T-helper 17 cell (primary cell): ENCODE measurements around the gene SLC34A3. TPM values are rescaled to one million over a fixed set of nuclear protein-coding genes. Genes with fewer than 3 reads are reported as not detected.

ENCODE experiments used
- ATAC-seq: fragments of 150-1000 bp; cut with Tn5 transposase; 2 replicates; pipeline ENCODE4 v1.10.0; 2021; ENCODE audit warnings: mild to moderate bottlenecking, moderate library complexity
- DNase-seq, 3 donors: peaks; one replicate each; pipeline versions ENCODE4 v3.0.0 to v3.0.0-alpha.2; 2020 to 2021
- H3K9me3 ChIP-seq: one replicate; pipeline ENCODE4 v1.7.0; 2013; ENCODE audit warnings: low read length, mild to moderate bottlenecking; ENCODE audit not compliant: control insufficient read depth, poor library complexity, severe bottlenecking
- H3K27ac Mint-ChIP-seq: one replicate; pipeline ENCODE4 v1.8.0; 2022; ENCODE audit warnings: mild to moderate bottlenecking, moderate library complexity, mixed read lengths
- H3K27me3 Mint-ChIP-seq: one replicate; pipeline ENCODE4 v1.8.0; 2022; ENCODE audit warnings: mixed read lengths
- H3K36me3 Mint-ChIP-seq: one replicate; pipeline ENCODE4 v1.8.0; 2022; ENCODE audit warnings: low read depth, mixed read lengths
- H3K4me1 Mint-ChIP-seq: one replicate; pipeline ENCODE4 v1.8.0; 2022; ENCODE audit warnings: mild to moderate bottlenecking, mixed read lengths
- H3K4me3 Mint-ChIP-seq: one replicate; pipeline ENCODE4 v1.8.0; 2022; ENCODE audit warnings: mild to moderate bottlenecking, moderate library complexity, mixed read lengths
- total RNA-seq, 4 donors: library from RNA in 2 of 4; stranded (reverse) in 2 of 4; gene quantifications; one replicate each; pipeline ENCODE4 v1.2.3 and lab custom pipeline; 2022 to 2026

The SLC34A3 gene
- total RNA-seq, 2 donors from 2014 or later = not detected

DNA sequence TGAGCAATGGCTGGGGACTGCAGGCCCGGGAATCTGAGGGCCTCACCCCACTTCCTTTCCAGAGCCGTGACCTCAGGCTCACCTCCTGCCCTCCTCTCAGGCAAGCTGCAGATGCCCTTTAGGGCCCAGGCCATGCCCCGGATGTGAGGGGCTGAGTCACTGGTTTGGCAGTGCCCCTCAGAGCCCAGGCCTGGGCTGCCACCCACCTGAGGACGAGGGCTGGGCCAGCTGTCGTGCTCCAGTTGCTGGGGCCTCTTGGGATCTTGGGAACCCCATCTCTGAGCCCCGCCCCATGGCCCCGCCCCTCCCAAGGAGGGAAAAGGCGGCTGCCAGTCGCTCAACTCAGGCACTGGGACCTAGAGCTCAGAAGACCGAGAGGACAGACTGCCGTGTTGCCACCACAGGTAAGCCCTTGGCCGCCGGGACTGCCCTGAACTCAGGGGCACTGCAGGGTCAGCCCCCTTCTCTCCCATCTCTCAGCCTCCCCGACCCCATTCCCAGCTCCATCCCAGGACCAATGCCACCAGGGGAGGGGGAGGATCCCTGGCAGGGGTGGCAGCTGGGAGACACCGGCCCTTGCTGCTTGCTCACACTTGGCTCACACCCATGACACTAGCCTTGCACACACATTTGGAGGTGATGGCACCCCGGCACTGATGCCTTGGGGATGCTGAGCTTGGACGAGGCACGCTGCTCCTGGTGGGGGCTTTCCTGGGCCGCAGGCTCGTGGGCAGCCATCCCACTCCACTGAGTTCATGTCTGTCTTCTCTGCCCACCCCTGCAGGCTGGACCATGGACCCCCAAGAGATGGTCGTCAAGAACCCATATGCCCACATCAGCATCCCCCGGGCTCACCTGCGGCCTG is 5.6 kb upstream of the SLC34A3 start, which contains the start of gene CYSRT1:
TSS of gene CYSRT1 (plus strand) at position 345 of the 865 bp plus-strand sequence. CDS start at position 793, 448 bp downstream.
- peak within 1 kb of the TSS; percentile 82 for H3K4me3 Mint-ChIP-seq
- DNase-seq = no peak
- H3K27ac Mint-ChIP-seq = peak within 1 kb of the TSS; percentile 16
- peaks cover 2% of the 10 kb centered on the region for H3K36me3 Mint-ChIP-seq
- H3K9me3 ChIP-seq = no peaks in the 10 kb centered on the region
- no peak for ATAC-seq
- peaks cover 6% of the 10 kb centered on the region for H3K4me1 Mint-ChIP-seq
- H3K27me3 Mint-ChIP-seq = peaks cover 6% of the 10 kb centered on the region

DNA sequence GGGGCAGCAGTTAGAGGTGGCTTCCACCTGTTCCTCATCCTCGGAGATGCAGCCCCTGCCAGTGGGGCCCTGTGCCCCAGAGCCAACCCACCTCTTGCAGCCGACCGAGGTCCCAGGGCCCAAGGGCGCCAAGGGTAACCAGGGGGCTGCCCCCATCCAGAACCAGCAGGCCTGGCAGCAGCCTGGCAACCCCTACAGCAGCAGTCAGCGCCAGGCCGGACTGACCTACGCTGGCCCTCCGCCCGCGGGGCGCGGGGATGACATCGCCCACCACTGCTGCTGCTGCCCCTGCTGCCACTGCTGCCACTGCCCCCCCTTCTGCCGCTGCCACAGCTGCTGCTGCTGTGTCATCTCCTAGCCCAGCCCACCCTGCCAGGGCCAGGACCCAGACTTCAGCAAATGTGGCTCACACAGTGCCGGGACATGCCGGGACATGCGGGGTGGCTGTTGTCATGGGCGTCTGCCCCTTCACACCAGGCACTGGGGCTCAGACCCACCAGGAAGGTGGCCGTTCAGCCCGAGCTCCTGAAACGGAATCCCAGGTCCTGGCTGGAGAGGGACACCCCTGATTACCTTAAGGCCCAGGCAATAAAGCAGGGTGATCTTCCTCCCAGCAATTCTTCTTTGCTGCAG is 4.9 kb upstream of the SLC34A3 start:
- ATAC-seq (no peak), DNase-seq (no peak)
- Mint-ChIP-seq H3K27me3 (peaks cover 6% of the 10 kb centered on the region), H3K27ac (no peak overlapping the region), H3K4me3 (no peak overlapping the region), H3K4me1 (peaks cover 6% of the 10 kb centered on the region), H3K36me3 (peaks cover 2% of the 10 kb centered on the region)
- H3K9me3 ChIP-seq = no peaks in the 10 kb centered on the region

DNA sequence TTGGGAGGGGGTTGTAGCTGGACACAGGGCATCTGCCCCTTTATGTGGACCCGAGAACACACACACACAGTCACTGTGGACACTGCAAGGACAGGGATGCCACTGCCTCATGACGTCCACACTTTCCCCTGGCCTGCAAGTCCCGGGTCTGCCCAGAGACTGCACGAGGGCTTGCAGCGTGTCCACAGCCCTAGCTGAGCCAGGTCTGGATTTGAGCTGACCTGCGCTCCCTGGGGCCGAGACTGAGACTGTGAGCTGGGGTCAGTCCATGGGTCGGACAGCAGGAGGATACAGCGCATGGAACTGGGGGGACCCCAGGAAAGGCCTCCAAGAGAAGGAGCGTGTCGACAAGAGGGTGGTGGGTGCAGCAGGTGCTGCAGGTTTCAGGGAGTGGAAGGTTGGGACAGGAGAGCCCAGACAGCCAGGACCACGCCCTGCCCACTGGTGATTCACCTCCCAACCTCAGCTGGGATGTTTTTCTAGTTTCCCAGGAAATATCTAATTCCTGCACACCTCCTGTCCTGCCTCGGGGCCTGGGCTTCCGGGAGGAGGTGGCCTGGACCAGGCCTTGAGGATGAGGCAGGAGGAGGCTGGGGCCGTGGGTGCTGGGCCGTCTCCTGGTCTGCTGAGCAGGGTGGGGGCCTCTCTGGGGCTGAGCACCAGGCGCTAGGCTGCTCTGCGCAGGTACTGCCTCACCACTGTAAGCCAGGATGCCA is 4.2 kb upstream of the SLC34A3 start:
- no peak for DNase-seq
- Mint-ChIP-seq H3K4me3 (no peak overlapping the region), H3K4me1 (peaks cover 6% of the 10 kb centered on the region)

DNA sequence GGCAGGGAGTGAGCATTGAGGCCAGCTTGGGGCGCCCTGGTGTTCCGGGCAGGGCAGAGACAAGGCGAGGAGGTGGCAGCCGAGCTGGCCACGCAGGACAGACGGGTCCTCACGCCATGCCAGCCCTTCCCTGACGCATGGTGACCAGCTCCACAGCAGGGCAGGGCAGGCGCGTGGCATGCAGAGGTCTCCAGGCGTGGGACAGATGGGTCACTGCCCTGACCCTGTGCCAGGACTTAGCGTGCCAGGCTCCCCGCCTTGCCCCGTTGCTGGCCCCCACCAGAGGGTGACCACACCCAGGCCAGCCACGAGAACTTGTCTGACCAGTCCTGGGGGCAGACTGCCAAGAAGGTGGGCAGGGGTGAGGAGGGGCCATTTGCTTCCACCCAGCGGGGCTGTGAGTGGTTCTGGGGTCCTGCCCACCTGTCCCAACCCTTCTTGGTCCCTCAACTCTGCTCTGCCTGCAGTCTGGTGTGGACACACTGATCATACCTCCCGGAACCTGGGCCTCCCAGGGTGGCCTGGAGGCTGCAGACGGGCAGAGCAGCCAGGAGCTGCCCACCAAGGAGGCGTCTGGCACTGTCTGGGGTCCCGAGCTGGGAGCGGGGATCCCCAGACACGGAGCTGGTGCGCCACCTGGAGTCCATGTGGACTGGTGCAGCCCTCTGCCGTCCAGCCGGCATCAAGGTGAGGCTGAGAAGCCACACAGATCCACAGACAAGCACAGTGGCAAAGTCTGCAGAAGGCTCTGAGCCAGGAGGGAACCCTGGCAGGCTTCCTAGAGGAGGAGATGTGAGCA is 3.4 kb upstream of the SLC34A3 start, which contains the start of gene RNF224:
TSS of gene RNF224 (plus strand) at position 449 of the 799 bp plus-strand sequence. CDS start 834 bp downstream, outside the sequence.
- H3K4me3 Mint-ChIP-seq = no peak within 1 kb of the TSS
- H3K36me3 Mint-ChIP-seq = peaks cover 2% of the 10 kb centered on the region
- ATAC-seq (peak; percentile 43), DNase-seq (peak; percentile 67 to 75 (median 70))
- H3K27me3 Mint-ChIP-seq = peaks cover 6% of the 10 kb centered on the region
- H3K4me1 Mint-ChIP-seq = peaks cover 6% of the 10 kb centered on the region
- H3K9me3 ChIP-seq = no peaks in the 10 kb centered on the region
- H3K27ac Mint-ChIP-seq = no peak within 1 kb of the TSS

More for the DNA sequence above, 4.2 kb upstream of the SLC34A3 start:
- H3K9me3 ChIP-seq = no peaks in the 10 kb centered on the region
- no peak overlapping the region for H3K27ac Mint-ChIP-seq
- peaks cover 2% of the 10 kb centered on the region for H3K36me3 Mint-ChIP-seq
- no peak for ATAC-seq
- peaks cover 6% of the 10 kb centered on the region for H3K27me3 Mint-ChIP-seq

DNA sequence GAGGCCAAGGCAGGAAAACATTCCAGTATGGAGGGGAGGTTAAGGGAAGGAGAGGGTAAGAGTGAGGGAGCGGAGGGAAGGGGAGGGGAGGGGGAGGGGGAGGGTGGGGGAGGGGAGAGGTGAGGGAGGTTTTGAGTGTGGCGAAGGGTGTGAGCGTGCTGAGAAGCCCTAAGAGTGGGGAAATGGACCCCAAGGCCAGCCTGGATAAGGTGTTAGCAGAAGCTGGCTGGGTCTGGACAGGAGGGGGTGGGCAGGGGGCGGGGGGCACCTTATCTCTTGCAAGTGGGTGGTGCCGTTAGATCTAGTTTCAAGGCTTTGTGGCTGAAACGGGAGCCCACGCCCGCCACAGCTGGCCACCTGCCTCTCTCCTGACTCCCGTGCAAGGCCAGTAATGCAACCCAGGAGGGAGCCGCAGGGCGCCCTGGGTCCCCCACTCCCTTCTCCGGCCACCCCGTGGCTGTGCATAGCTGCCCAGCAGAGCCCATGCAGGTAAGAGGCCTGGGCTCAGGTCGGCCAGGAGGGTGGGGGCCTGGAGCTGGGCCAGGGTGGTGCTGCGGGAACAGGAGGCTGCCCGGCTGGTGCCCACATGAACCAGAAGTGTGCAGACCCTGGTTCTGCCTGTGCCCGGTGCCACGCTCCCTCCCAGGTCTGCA is 2.7 kb upstream of the SLC34A3 start:
- ATAC-seq (no peak), DNase-seq (no peak)
- Mint-ChIP-seq H3K4me1 (peaks cover 4% of the 10 kb centered on the region), H3K27me3 (peaks cover 6% of the 10 kb centered on the region), H3K27ac (no peak overlapping the region), H3K4me3 (no peak overlapping the region), H3K36me3 (peaks cover 2% of the 10 kb centered on the region)
- no peaks in the 10 kb centered on the region for H3K9me3 ChIP-seq

DNA sequence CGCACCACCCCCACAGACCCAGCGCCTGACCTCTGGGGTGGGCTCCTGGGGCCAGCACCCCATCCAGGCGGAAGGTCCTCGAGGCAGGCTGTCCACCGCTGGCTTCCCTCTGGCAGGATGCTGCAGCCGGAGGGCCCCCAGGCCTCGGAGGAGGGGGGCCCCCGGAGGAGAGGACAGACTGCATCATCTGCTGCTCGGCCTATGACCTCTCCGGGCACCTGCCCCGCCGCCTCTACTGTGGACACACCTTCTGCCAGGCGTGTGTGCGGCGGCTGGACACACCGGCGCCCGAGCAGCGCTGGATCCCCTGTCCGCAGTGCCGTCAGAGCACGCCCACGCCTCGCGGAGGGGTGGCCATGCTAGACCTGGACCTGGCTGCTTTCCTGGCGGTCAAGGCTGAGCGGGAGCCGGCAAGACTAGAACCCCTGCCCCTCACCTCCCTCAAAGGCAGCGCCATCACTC is 2.2 kb upstream of the SLC34A3 start:
- Mint-ChIP-seq H3K36me3 (peaks cover 2% of the 10 kb centered on the region), H3K4me1 (peaks cover 4% of the 10 kb centered on the region), H3K4me3 (no peak overlapping the region), H3K27me3 (peaks cover 6% of the 10 kb centered on the region), H3K27ac (no peak overlapping the region)
- no peak for DNase-seq
- no peak for ATAC-seq
- no peaks in the 10 kb centered on the region for H3K9me3 ChIP-seq

DNA sequence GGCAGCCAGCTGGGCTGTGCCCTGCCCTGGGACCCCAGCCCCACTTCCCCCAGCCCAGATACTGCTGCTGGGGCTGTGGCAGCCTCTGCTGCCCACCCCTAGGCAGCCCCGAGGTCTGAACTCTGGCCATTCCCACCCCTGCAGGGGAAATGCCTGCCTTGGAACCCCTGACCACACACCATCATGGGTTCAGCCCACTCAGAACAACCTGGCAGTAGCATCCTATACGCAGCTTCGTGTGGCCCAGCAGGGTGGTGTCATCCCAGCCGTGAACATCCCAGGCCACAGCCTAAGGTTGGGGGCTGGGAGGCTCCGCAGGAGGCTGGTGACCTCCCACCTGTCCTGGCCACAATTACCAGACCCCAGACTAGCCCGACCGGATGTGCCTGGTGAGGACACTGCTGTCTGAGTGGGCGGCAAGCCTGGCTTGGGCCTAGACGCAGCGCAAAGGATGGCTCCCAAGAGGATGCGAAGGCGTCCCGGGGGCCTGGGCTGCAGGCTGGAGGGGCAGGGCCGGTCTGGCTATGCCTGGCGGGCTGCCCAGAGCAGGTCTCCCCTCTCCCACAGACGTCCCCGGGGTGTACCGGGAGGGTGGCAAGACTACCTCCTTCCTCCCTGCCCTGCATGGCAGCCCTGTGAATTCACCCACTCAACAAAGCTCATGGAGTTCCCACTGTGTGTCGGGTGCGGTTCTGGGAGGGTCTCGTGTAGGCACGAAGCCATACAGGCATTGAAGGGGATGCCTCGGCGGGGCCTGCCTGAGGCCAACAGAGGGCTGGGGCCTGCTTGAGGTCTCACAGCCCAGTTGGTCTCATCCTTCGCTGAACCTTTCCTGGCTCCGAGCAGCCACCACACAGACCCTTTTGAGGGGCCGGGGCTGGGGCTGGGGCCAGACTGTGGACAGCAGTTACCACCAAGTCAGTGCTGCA is 1.5 kb upstream of the SLC34A3 start:
- ATAC-seq (no peak), DNase-seq (no peak)
- H3K36me3 Mint-ChIP-seq = peaks cover 2% of the 10 kb centered on the region
- H3K27me3 Mint-ChIP-seq = peaks cover 6% of the 10 kb centered on the region
- no peak overlapping the region for H3K27ac Mint-ChIP-seq
- no peak overlapping the region for H3K4me3 Mint-ChIP-seq
- H3K9me3 ChIP-seq = no peaks in the 10 kb centered on the region
- H3K4me1 Mint-ChIP-seq = peaks cover 4% of the 10 kb centered on the region

DNA sequence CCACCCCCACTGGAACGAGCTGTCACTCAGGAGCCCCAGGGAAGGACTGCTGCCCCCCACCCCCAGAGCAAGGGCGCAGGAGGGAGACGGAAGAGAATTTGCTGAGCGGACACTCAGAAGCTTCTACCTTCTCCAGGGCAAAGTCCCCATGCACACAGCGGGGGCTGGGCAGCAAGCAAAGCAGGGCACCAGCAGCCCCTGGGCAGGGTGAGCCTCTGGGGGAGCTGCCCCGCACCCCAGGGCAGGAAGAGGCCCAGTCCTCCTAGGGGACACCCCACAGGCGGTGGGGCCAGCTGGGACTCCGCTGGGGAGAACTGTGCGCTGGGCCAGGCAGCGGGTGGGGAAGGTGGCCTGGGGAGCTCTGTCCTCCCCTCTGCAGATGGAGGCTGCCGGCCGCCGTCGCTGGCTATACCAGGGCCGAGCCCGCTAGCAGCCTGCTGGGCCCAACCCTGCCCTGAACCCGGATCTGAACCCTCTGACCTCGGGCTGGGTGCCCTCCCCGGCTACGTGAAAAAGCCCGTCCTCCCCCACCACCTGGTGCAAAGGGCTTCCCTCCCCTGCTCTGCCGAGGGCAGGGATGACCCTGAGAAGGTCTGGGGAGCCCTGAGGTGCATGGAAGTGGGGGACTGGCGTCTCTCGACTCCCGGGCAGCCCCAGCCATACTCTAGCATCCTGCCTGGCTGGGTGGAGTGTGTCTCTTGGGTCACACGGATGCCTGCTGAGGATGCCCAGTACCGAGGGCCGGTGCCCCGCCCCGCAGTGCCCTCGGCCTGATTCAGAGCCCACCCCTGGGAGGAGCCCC is 597 bp upstream of the SLC34A3 start:
- peaks cover 2% of the 10 kb centered on the region for H3K36me3 Mint-ChIP-seq
- no peak overlapping the region for H3K4me3 Mint-ChIP-seq
- no peak for ATAC-seq

DNA sequence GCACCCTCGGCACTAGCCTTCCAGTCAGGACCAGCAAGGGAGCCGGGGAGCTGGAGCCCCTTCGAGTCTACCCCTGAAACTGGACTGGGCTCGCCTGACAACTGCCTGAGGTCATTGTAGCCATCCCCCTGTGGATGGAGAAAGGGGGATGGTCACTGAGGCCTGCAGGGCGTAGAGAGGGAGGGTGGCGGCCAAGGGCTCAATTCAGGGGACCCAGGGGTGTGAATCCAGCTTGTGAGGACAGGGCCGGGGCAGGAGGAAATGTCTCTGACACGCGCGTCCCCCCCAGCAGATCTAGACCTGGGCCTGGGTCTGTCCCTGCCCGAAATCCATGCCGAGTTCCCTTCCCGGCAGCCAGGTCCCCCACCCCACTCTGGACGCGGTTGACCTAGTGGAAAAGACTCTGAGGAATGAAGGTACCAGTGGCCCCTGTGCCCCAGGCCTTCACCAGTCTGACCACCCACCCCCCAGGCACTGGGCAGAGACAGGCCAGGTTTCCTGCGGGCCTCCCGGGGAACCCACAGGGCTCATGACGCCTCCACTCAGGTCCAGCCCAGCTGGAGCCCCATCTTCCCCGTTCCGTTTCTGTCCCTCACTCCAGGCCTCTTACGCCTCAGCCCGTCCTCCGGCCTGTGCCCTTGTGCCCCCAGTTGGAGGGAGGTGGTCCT is 805 bp downstream of the SLC34A3 start:
- Mint-ChIP-seq H3K36me3 (peaks cover 2% of the 10 kb centered on the region), H3K27me3 (peaks cover 15% of the 10 kb centered on the region), H3K4me1 (peaks cover 4% of the 10 kb centered on the region), H3K27ac (no peak overlapping the region), H3K4me3 (no peak overlapping the region)
- H3K9me3 ChIP-seq = no peaks in the 10 kb centered on the region
- DNase-seq (no peak), ATAC-seq (no peak)

More for the DNA sequence above, 597 bp upstream of the SLC34A3 start:
- peaks cover 12% of the 10 kb centered on the region for H3K27me3 Mint-ChIP-seq
- H3K9me3 ChIP-seq = no peaks in the 10 kb centered on the region
- peaks cover 4% of the 10 kb centered on the region for H3K4me1 Mint-ChIP-seq
- H3K27ac Mint-ChIP-seq = no peak overlapping the region
- no peak for DNase-seq

DNA sequence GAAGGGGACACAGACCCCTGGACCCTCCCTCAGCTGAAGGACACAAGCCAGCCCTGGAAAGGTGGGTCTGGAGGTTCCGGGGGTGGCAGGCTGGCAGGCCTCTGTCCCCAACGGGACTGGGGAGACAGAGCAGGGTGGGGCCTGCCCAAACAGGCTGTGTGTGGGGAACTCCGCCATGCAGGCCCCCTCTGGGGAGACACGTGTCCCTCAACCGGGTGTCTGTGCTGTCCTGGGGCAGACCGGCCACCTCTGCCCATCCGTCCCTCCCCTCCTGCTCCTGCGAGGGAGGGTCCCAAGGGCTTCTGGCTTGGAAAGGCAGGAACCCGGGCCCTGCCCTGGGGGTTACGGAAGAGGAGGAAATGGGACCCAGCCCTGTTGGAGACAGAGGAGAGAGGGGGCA is 1.4 kb downstream of the SLC34A3 start:
- DNase-seq (no peak), ATAC-seq (no peak)
- Mint-ChIP-seq H3K36me3 (peaks cover 2% of the 10 kb centered on the region), H3K27me3 (peaks cover 15% of the 10 kb centered on the region), H3K27ac (no peak overlapping the region), H3K4me1 (peaks cover 4% of the 10 kb centered on the region), H3K4me3 (no peak overlapping the region)
- no peaks in the 10 kb centered on the region for H3K9me3 ChIP-seq
